ENCODE data around the gene TRIM61. TPM values are rescaled to one million over a fixed set of nuclear protein-coding genes. Genes with fewer than 3 reads are reported as not detected.
"Not testable (repeated sequence)": the region's sequence is repeated elsewhere in the genome, so short reads cannot be mapped to it uniquely, and the experiment has no call there.

Gene TRIM61
- total RNA-seq, 1 donor = 4.7 TPM

GRCh38 chr4:164946810-164947209 is 30.6 kb downstream of the TRIM61 start:
- Histone ChIP-seq H3K27ac (ENCODE audit: low read depth, low read length) (no peak overlapping the region), H3K4me1 (ENCODE audit: insufficient read depth, low read length) (no peaks in the 10 kb centered on the region), H4K20me1 (ENCODE audit: insufficient read depth, low read length) (no peaks in the 10 kb centered on the region), H3K4me2 (ENCODE audit: insufficient read depth, low read length) (no peak overlapping the region), H3K9me3 (ENCODE audit: low read depth, low read length) (no peaks in the 10 kb centered on the region), H3K36me3 (ENCODE audit: insufficient read depth, low read length) (no peaks in the 10 kb centered on the region), H2AFZ (ENCODE audit: low read length) (no peak overlapping the region), H3K4me3 (ENCODE audit: insufficient read depth, low read length) (no peak overlapping the region), H3K79me2 (ENCODE audit: insufficient read depth, low read length) (no peaks in the 10 kb centered on the region), H3K27me3 (ENCODE audit: insufficient read depth, low read length) (no peaks in the 10 kb centered on the region)
- DNase-seq (ENCODE audit: insufficient read length, low spot score, missing footprints) = no peak
- TF ChIP-seq CTCF (IDR thresholded peaks at IDR 0.05; ENCODE audit: extremely low read depth, low read depth, low read length) = no peak

GRCh38 chr4:164945146-164945545 is 32.3 kb downstream of the TRIM61 start:
- Histone ChIP-seq H3K4me2 (ENCODE audit: insufficient read depth, low read length) (no peak overlapping the region), H3K4me3 (ENCODE audit: insufficient read depth, low read length) (no peak overlapping the region), H3K79me2 (ENCODE audit: insufficient read depth, low read length) (no peaks in the 10 kb centered on the region), H3K27me3 (ENCODE audit: insufficient read depth, low read length) (no peaks in the 10 kb centered on the region), H3K4me1 (ENCODE audit: insufficient read depth, low read length) (no peaks in the 10 kb centered on the region), H3K27ac (ENCODE audit: low read depth, low read length) (no peak overlapping the region), H4K20me1 (ENCODE audit: insufficient read depth, low read length) (no peaks in the 10 kb centered on the region), H3K9me3 (ENCODE audit: low read depth, low read length) (no peaks in the 10 kb centered on the region), H3K36me3 (ENCODE audit: insufficient read depth, low read length) (no peaks in the 10 kb centered on the region), H2AFZ (ENCODE audit: low read length) (no peak overlapping the region)
- TF ChIP-seq CTCF (IDR thresholded peaks at IDR 0.05; ENCODE audit: extremely low read depth, low read depth, low read length) = no peak
- DNase-seq (ENCODE audit: insufficient read length, low spot score, missing footprints) = no peak

- no peak for DNase-seq (ENCODE audit: insufficient read length, low spot score, missing footprints)
- Histone ChIP-seq H3K79me2 (ENCODE audit: insufficient read depth, low read length) (no peaks in the 10 kb centered on the region), H3K36me3 (ENCODE audit: insufficient read depth, low read length) (no peaks in the 10 kb centered on the region), H3K4me2 (ENCODE audit: insufficient read depth, low read length) (no peak overlapping the region), H3K4me3 (ENCODE audit: insufficient read depth, low read length) (no peak overlapping the region), H2AFZ (ENCODE audit: low read length) (no peak overlapping the region), H3K9me3 (ENCODE audit: low read depth, low read length) (no peaks in the 10 kb centered on the region), H3K27ac (ENCODE audit: low read depth, low read length) (no peak overlapping the region), H3K27me3 (ENCODE audit: insufficient read depth, low read length) (no peaks in the 10 kb centered on the region), H3K4me1 (ENCODE audit: insufficient read depth, low read length) (no peaks in the 10 kb centered on the region), H4K20me1 (ENCODE audit: insufficient read depth, low read length) (no peaks in the 10 kb centered on the region)
- TF ChIP-seq CTCF (IDR thresholded peaks at IDR 0.05; ENCODE audit: extremely low read depth, low read depth, low read length) = no peak
These were observed 34.3 kb downstream of the TRIM61 start for GRCh38 chr4:164943192-164943591.

DNA sequence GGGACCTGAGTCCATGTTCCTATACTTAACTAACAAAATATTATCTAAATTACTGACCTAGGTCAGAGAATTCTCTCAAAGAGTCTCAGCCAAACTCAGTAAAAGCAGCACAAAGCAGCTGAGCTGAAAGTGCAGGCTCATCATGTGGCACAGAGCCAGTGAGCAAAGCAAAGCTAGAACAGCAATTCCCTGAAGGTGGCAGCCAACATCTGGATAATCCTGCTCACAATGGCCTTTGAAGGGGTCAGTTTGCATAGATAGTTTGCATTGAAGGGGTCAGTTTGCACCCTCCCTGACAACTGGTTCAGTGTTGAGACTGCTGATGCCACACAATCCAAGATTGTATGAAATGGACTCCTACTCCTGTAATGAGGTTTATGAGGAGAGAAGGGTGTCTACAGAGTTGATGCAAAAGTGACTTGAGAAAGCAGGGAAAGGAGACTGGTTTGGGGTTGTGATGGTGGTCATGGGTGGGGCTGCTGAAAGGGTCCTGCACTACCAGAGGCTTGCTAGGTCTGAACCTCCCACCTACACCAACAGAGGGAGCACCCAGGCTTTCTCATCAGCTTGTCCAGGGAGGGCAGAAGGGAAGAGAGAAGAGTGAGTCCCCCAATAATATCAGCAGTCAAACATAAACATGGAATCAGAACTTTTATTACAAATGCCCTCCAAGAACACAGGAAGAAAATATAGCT is 39.7 kb downstream of the TRIM61 start:
- DNase-seq (ENCODE audit: insufficient read length, low spot score, missing footprints) = no peak
- H4K20me1 ChIP-seq (ENCODE audit: insufficient read depth, low read length) = no peaks in the 10 kb centered on the region
- no peaks in the 10 kb centered on the region for H3K4me1 ChIP-seq (ENCODE audit: insufficient read depth, low read length)
- no peak overlapping the region for H3K4me3 ChIP-seq (ENCODE audit: insufficient read depth, low read length)
- TF ChIP-seq CTCF (IDR thresholded peaks at IDR 0.05; ENCODE audit: extremely low read depth, low read depth, low read length) = peak; percentile 29
- no peaks in the 10 kb centered on the region for H3K27me3 ChIP-seq (ENCODE audit: insufficient read depth, low read length)
- H3K9me3 ChIP-seq (ENCODE audit: low read depth, low read length) = no peaks in the 10 kb centered on the region
- no peak overlapping the region for H3K4me2 ChIP-seq (ENCODE audit: insufficient read depth, low read length)
- H2AFZ ChIP-seq (ENCODE audit: low read length) = no peak overlapping the region
- no peak overlapping the region for H3K27ac ChIP-seq (ENCODE audit: low read depth, low read length)
- H3K79me2 ChIP-seq (ENCODE audit: insufficient read depth, low read length) = no peaks in the 10 kb centered on the region
- H3K36me3 ChIP-seq (ENCODE audit: insufficient read depth, low read length) = no peaks in the 10 kb centered on the region

GRCh38 chr4:164935865-164936606 is 41.4 kb downstream of the TRIM61 start:
- H3K4me1 ChIP-seq (ENCODE audit: insufficient read depth, low read length); H3K36me3 ChIP-seq (ENCODE audit: insufficient read depth, low read length); H4K20me1 ChIP-seq (ENCODE audit: insufficient read depth, low read length); H3K4me3 ChIP-seq (ENCODE audit: insufficient read depth, low read length); H3K79me2 ChIP-seq (ENCODE audit: insufficient read depth, low read length); DNase-seq (ENCODE audit: insufficient read length, low spot score, missing footprints); H3K4me2 ChIP-seq (ENCODE audit: insufficient read depth, low read length); H3K27ac ChIP-seq (ENCODE audit: low read depth, low read length); H2AFZ ChIP-seq (ENCODE audit: low read length); H3K27me3 ChIP-seq (ENCODE audit: insufficient read depth, low read length); H3K9me3 ChIP-seq (ENCODE audit: low read depth, low read length): not testable (repeated sequence)

Measured in osteoblast (primary cell).